LHCN-M2 (cell line): ENCODE results near the gene FBLN5. TPM values are rescaled to one million over a fixed set of nuclear protein-coding genes. Genes with fewer than 3 reads are reported as not detected.
"Not testable (repeated sequence)": the region's sequence is repeated elsewhere in the genome, so short reads cannot be mapped to it uniquely, and the experiment has no call there.

ENCODE experiments used
- DNase-seq: peaks from one replicate; pipeline ENCODE4 v3.0.0-alpha.2; 2012; ENCODE audit warnings: low read depth
- total RNA-seq: library from RNA; depleted of rRNA; stranded (reverse); fragments of >200 nt; gene quantifications from 2 replicates; pipeline ENCODE4 v1.2.3, GENCODE V29; 2014

Gene FBLN5
- total RNA-seq, 1 experiment from 2014 or later: 20.0 TPM

- DNase-seq: no peak
Observed at GRCh38 chr14:91910196-91910595, 37.3 kb downstream of the FBLN5 start.

DNA sequence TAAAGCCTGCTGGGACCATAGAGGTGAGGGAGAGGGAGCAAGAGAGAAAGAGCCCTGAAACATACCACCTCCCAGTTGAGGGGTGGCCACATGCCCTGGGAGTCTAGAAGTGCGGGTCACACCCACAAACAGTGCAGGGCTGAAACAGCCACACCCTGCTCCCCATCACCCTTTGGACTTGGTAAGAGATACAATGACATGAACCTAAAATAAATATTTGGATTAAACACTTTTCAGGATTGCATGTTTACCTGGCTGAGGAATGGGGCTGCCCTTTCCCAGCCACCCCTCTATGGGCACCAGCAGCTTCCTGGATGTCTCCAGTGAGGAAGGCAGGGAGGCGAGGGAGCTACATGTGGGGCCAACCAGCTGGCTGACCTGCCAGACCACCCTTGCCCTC, 41.1 kb downstream of the FBLN5 start:
- no peak for DNase-seq

GRCh38 chr14:91904956-91905645, 42.4 kb downstream of the FBLN5 start:
- DNase-seq: no peak

DNA sequence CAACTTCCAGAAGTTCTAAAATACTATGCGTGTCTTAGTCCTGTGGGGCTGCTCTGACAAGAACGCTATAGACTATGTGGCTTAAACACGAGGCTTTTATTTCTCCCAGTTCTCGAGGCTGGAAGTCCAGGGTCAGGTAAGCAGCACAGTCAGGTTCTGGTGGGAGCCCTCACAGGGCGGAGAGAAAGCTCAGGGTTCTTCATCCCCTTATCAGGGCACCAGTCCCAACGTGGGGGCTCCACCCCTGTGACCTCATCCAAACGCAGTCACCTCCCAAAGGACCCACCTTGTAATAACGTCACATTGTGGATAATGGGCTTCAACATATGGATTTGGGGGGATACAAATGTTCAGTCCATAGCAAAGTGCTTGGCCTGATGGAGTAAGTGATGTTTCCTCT, 43.0 kb downstream of the FBLN5 start:
- no peak for DNase-seq

DNA sequence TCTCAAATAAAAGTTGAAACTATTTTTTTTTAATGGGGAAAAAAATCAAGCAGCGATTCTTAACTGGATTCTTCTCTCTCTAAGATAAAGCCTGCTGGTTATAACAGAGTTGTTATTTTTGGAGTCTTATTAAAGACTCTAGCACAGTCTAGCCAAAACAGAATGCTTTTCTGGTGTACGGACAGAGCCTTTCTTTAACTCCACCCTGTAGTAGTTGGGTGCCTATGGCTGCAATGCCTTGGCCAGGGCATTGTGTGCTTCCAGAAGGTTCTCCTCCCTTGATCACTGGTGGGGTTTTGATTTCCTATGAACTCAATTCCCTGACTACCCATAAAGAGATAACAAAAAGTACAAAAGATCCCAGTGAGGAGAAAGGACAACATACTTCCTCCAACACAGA, 44.4 kb downstream of the FBLN5 start:
- DNase-seq: no peak

GRCh38 chr14:91902336-91902735, 45.2 kb downstream of the FBLN5 start:
- DNase-seq: no peak

DNA sequence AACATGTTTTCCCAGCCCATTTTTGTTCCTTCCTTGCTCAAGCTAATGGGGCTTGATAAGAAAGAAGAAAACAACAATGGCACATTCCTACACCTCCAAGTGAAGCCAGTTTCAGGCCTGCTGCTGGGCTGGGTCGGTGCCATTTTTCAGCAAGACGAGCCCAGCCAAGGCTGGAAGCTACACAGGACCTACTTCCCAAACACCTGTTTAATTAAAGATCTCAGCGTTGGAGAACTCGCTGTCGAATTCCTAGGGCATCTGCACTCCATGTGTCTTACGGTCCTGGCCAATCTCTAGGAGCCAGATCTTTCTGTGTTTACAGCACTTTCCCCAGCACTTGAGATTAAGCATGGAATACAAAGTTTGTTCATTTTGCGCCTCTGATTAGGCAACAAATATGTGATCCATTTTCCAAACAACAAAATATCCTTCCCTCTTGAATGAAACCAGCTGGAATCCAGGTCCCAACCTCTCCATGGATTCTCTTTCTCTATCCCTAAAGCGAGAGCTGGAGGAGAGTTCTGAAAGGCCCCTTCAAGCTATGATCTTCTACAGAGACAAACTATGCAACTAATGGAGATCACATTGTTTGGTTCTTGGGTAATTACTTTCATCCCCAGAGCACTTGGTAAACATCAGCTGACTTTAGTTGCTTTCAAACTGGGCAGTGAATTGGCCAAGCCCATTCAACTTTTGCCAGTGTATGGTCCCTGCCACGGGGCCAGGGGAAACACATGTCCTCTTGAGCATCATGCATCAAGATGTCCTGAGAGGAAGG, 45.9 kb downstream of the FBLN5 start:
- no peak for DNase-seq

- no peak for DNase-seq
Observed at GRCh38 chr14:91899806-91900205, 47.7 kb downstream of the FBLN5 start.

DNA sequence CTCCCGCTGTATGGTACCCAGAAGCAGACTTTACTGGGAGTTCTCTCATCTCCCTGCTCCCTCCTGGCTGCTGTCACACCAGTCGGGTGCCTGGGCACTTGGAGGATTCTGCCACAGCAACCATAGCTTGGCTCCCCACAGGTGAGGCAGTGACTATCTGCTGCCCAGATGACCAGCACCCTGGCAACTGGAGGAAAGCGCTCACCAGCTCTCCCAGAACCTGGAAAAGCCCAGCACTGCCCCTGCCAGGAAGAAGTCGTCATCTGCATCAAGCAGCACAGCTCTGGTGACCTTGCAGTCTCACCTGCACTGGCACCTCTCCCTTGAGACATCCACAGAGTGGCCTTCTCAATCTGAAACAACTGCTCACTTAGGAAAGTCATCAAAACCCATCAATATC, 48.3 kb downstream of the FBLN5 start:
- no peak for DNase-seq

DNA sequence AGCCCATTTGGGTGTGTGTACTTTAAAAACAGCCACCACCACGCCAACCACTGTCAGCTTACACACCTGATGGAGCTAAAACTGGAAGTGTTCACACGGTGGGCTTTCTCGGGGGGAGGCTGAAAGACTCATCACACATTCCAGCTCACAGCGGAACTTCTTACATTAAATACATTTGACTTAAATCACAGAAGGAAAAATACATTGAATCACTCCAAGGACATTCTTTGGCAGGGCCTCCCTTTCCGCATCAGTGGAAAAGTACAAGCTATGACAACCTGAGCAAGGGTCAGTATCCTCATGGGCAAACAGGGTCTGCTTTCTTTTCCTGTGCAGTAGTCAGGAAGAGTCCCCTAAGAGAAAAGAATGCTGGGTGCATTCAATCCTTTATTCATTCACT, 49.1 kb downstream of the FBLN5 start:
- no peak for DNase-seq

DNA sequence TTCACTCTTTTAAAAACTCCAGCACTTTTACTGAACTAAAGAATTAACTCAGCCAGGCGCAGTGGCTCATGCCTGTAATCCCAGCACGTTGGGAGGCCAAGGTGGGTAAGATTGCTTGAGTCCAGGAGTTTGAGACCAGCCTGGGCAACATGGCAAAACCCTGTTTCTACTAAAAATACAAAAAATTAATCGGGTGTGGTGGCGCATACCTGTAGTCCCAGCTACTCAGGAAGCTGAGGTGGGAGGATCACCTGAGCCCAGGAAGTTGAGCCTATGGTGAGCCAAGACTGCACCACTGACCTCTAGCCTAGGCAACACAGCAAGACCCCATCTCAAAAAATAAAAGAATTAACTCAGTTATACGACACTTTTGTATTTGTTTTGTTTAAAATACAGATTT, 49.8 kb downstream of the FBLN5 start:
- not testable (repeated sequence) for DNase-seq

DNA sequence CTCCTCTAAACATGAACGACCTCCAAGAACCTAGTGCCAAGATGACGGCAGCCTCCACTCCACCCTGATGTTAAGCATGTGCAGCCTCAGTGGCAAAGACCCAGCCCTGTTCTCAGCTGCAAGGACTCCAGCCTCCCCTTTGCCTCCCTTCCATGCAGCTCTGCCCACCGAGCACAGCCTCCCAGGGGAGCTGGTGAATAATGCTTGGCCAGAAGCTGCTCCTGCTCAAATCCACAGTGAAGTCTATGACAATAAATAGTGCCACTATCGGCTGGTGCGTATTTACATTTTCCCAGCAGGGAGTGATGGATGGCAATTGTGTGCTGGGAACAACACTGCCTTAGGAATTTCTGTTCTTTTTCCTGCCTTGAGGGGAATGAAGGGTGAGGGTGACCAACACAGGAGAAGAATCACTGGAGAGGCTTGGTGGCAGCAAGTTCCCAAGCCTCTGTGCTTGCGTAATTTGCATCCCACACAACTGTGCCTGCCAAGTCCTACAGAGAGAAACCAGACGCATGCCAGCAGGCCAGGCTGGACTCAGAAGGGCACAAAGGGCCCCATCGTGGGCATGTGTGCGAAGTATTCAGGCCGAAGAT, 50.3 kb downstream of the FBLN5 start:
- DNase-seq: peak; percentile 46

GRCh38 chr14:91896419-91896818, 51.1 kb downstream of the FBLN5 start:
- DNase-seq: no peak

GRCh38 chr14:91893669-91894068, 53.8 kb downstream of the FBLN5 start:
- no peak for DNase-seq

- DNase-seq: peak; percentile 18
Observed at GRCh38 chr14:91893007-91893406, 54.5 kb downstream of the FBLN5 start.

DNA sequence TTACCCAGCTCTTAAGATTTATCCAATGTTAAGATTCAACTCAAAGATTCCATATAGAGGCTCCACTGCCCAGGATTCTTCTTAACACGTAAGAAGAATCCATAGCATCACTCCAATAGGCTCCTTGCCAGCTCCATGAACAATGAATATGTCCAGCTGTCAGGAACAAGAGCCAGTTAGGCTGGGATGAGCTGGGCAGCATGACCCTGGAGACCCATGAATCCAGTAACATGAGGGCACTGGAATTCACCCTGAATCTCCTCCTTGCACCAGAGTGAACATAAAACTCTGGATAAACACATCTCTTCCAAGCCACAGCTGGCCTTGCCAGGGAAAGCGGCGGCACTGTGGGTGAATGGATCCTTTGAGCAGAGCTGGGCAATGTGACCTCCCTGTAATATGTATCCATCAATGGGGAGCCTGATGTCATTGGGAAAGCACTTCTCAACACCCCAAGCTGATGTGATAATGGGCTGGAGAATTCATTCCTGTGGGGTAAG, 55.7 kb downstream of the FBLN5 start:
- peak; percentile 83 for DNase-seq

- DNase-seq: no peak
Observed at GRCh38 chr14:91891101-91891500, 56.4 kb downstream of the FBLN5 start.

DNA sequence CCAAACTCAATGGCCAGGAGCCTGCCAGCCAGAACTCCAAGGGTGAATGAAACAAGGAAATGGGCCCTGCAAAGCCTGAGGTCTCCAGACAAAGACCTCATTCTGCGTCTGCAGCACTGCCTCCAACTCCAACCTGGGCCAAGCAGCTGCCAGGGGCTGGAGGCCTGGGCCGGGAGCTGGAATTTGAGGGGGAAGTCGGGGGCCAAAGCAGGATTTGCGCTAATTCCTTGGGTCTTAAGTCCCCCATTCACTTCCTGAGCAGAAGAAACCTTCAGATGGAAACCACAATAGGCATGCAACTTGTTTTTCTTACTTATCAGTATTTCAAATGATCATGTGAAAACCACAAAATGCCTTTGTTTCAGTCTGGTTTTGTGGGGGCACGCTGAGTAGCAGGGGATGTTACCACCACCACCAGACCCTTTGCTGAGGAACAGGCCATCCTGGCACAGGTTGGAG, 57.2 kb downstream of the FBLN5 start:
- no peak for DNase-seq

DNA sequence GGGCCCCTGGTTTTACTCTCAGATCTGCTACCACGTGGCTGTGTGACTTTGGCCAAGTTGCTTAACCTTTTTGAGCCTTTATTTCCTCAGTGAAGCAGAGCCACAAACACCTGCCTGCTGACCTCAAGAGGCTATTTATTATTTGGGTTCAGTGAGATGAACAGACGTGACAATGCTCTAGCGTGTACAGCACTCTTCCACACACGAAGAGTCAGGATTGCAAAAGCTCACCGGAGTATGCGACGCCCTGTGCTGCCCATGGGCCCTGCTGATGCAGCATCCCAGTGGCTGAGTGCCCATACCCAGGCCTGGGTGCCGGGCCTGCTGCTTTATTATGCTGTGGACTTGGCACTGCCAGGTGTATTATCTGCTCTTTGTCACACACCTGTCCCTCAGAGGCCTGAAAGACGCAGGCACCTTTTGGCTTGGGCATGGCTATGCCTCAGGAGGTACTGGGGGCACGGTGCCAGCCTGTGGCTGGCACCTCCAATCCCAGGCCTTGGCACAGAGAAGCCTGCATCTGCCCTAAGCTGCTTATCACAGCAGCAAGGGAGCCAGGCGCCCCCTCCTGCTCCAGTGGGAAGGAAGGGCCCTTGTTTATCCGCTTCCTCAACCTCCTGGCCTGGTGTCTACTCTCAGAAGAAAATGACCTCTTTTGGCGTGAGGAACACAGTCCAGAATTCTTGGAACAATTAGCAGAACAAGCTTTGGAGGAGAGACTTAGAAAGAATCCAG, 57.9 kb downstream of the FBLN5 start:
- DNase-seq: no peak

DNA sequence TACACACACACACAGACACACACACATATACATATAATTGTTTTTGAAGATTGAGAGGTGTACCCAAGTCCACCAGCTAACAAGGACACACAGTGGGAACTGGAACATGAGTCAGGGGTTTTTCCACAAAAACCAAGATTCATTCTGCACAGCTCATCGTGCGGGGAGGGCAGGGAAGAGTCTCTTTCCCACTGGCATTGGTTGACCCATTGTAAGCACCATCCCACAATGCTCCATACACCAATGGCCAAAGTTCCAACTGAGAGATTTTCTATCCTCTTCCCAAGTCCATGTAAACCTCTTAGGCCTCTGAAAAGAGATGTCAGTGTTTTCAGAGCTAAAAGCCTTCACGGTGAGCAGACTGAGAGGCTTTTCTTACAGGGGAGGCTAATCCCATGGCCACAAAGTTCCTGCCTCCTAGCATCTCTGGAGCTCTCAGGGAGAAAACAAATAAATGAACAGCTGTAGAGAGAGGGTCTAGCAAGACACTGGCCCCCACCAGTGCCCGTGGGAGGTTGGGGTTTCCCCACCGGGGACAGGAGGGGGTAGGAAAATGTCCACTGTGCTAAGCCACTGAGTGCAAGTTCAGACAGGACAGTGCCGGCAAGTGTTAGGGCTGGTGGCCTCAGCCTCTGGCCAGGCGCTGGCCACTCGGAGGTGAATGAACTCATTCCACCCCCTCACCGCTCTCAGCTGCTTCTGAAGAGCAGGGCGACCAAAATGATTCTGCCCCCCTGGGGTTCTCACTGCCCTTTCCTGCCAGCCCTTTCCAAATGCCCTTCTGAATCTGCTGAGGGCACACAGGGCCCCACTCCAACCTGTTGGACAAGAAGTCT, 58.6 kb downstream of the FBLN5 start:
- DNase-seq: peak; percentile 32

DNA sequence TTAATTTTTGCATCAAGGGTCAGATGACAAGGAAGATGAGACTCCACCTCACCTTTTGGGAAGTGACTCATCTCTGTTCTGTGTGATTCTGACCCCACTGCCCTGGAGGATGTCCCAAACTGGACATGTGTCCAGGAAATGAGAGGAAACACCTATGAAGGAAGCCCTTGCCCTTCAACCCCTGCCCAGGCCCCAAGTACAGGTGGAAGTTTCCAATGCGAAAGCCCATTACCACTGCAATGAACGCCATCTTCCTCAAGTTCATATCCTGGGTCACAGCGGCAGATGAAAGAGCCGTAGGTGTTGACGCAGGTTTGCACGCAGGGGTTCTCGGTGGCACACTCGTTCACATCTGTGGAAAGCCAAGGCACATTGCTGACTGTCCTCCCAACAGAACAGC, 60.5 kb downstream of the FBLN5 start:
- no peak for DNase-seq
